H1 (cell line): ENCODE results near the gene NRXN3. TPM values are rescaled to one million over a fixed set of nuclear protein-coding genes. Genes with fewer than 3 reads are reported as not detected.

Experiments
- CTCF ChIA-PET: fragments of 300-600 bp; sonication (Branson Sonifier 250); formaldehyde crosslinking; loops from one replicate; lab custom pipeline; 2021; ENCODE audit not compliant: partially characterized antibody; lab: Charles Lee
- POLR2A ChIA-PET: fragments of 300-600 bp; sonication (Branson Sonifier 250); formaldehyde crosslinking; loops from one replicate; lab custom pipeline; 2021; ENCODE audit warnings: inconsistent platforms; ENCODE audit not compliant: partially characterized antibody; lab: Charles Lee
- DNase-seq, 2 experiments: peaks; one replicate each; pipeline versions ENCODE4 v3.0.0 to v3.0.0-alpha.2; 2010 to 2022; ENCODE audit warnings: low spot score in 2 of 2, low read depth in 1 of 2, mixed read lengths in 1 of 2
- FAIRE-seq: peaks from 2 replicates; lab custom pipeline; 2011; peaks lifted over from hg19 to GRCh38; lab: Jason Lieb, UNC
- H2AFZ ChIP-seq: 2 replicates; pipeline ENCODE4 v1.8.1; 2012; ENCODE audit warnings: low read length, inconsistent platforms
- H2AK5ac ChIP-seq: 2 replicates; pipeline ENCODE4 v1.6.1; 2013; ENCODE audit warnings: low read depth, low read length
- H2BK120ac ChIP-seq: replicated peaks from 2 replicates; pipeline ENCODE3; 2013; ENCODE audit warnings: low read depth, low read length, inconsistent platforms
- H2BK12ac ChIP-seq: 2 replicates; pipeline ENCODE4 v1.6.1; 2013; ENCODE audit warnings: low read depth, low read length
- H2BK15ac ChIP-seq: 2 replicates; pipeline ENCODE4 v1.6.1; 2013; ENCODE audit warnings: low read length
- H2BK20ac ChIP-seq: 2 replicates; pipeline ENCODE4 v1.6.1; 2013; ENCODE audit warnings: low read length
- H2BK5ac ChIP-seq: 2 replicates; pipeline ENCODE4 v1.6.1; 2013; ENCODE audit warnings: low read depth, low read length
- H3K14ac ChIP-seq: 2 replicates; pipeline ENCODE4 v1.6.1; 2013; ENCODE audit warnings: inconsistent platforms; ENCODE audit not compliant: insufficient read length
- H3K18ac ChIP-seq: 2 replicates; pipeline ENCODE4 v1.6.1; 2013; ENCODE audit warnings: low read length; ENCODE audit errors: extremely low read depth
- H3K23ac ChIP-seq: 2 replicates; pipeline ENCODE4 v1.6.1; 2013; ENCODE audit warnings: inconsistent platforms; ENCODE audit not compliant: insufficient read length
- H3K23me2 ChIP-seq: 2 replicates; pipeline ENCODE4 v1.6.1; 2013; ENCODE audit warnings: low read depth, low read length
- H3K27ac ChIP-seq: 2 replicates; pipeline ENCODE4 v1.6.1; 2011; ENCODE audit warnings: low read depth, low read length, inconsistent platforms
- H3K27me3 ChIP-seq, 4 experiments: replicated peaks in 1 of 4; 1 replicate in 1 of 4; 2 replicates in 3 of 4; pipeline versions ENCODE4 v1.6.1 to v1.8.1; 2011 to 2013; ENCODE audit warnings: low read length in 3 of 4, mild to moderate bottlenecking in 3 of 4, inconsistent platforms in 2 of 4, mixed read lengths in 2 of 4, moderate library complexity in 1 of 4; ENCODE audit not compliant: control insufficient read depth in 3 of 4, insufficient read depth in 3 of 4; ENCODE audit errors: extremely low read depth in 1 of 4
- H3K36me3 ChIP-seq, 4 experiments: 2 replicates each; pipeline versions ENCODE4 v1.6.1 to v1.8.1; 2011 to 2013; ENCODE audit warnings: mild to moderate bottlenecking in 4 of 4, low read length in 3 of 4, moderate library complexity in 2 of 4, control low read depth in 1 of 4, inconsistent platforms in 1 of 4; ENCODE audit not compliant: insufficient read depth in 4 of 4, control insufficient read depth in 2 of 4
- H3K4ac ChIP-seq: replicated peaks from 2 replicates; pipeline ENCODE3; 2013; ENCODE audit warnings: low read length, low read depth, mixed read lengths, inconsistent platforms; ENCODE audit not compliant: insufficient read length
- H3K4me1 ChIP-seq, 4 experiments: replicated peaks in 1 of 4; 1 replicate in 1 of 4; 2 replicates in 3 of 4; pipeline versions ENCODE4 v1.6.1 to v1.8.1; 2011 to 2013; ENCODE audit warnings: low read length in 3 of 4, inconsistent platforms in 2 of 4, mixed read lengths in 1 of 4; ENCODE audit not compliant: insufficient read depth in 4 of 4, control insufficient read depth in 3 of 4
- H3K4me2 ChIP-seq, 2 experiments: 2 replicates each; pipeline versions ENCODE4 v1.6.1 to v1.8.1; 2011 to 2013; ENCODE audit warnings: low read depth in 2 of 2, low read length in 2 of 2, control low read depth in 1 of 2, inconsistent platforms in 1 of 2, mild to moderate bottlenecking in 1 of 2; ENCODE audit not compliant: insufficient read depth in 1 of 2
- H3K4me3 ChIP-seq, 4 experiments: fragments of 200-600, 300-600 bp in 1 of 4; sonication (generic), shearing (Covaris generic), sonication (Bioruptor Twin) in 1 of 4; 2 replicates each; pipeline versions ENCODE4 v1.5.1 to v1.8.1; 2011 to 2016; ENCODE audit warnings: low read length in 4 of 4, low read depth in 3 of 4, control low read depth in 2 of 4, inconsistent platforms in 2 of 4, mild to moderate bottlenecking in 2 of 4, mixed read lengths in 1 of 4, moderate library complexity in 1 of 4; ENCODE audit not compliant: insufficient read depth in 2 of 4; ENCODE audit errors: extremely low read depth in 1 of 4
- H3K56ac ChIP-seq: replicated peaks from 2 replicates; pipeline ENCODE3; 2013; ENCODE audit warnings: low read depth, mild to moderate bottlenecking, mixed read lengths, low read length, inconsistent platforms; ENCODE audit not compliant: insufficient read length
- H3K79me1 ChIP-seq: 2 replicates; pipeline ENCODE4 v1.6.1; 2013; ENCODE audit warnings: low read depth, low read length, control low read depth
- H3K79me2 ChIP-seq, 2 experiments: 2 replicates each; pipeline versions ENCODE4 v1.6.1 to v1.8.1; 2012 to 2013; ENCODE audit warnings: low read length in 2 of 2, mild to moderate bottlenecking in 2 of 2, inconsistent platforms in 1 of 2; ENCODE audit not compliant: insufficient read depth in 2 of 2, control insufficient read depth in 1 of 2
- H3K9ac ChIP-seq, 4 experiments: replicated peaks in 1 of 4; 1 replicate in 1 of 4; 2 replicates in 3 of 4; pipeline versions ENCODE4 v1.6.1 to v1.8.1; 2011 to 2013; ENCODE audit warnings: low read depth in 3 of 4, low read length in 3 of 4, control low read depth in 2 of 4, mild to moderate bottlenecking in 2 of 4, moderate library complexity in 2 of 4, inconsistent platforms in 1 of 4; ENCODE audit errors: extremely low read depth in 1 of 4
- H3K9me3 ChIP-seq, 2 experiments: 2 replicates each; pipeline versions ENCODE4 v1.6.1 to v1.8.1; 2012 to 2013; ENCODE audit warnings: mild to moderate bottlenecking in 2 of 2, moderate library complexity in 2 of 2, control low read depth in 1 of 2, inconsistent platforms in 1 of 2, low read depth in 1 of 2, low read length in 1 of 2, mixed read lengths in 1 of 2; ENCODE audit not compliant: insufficient read depth in 2 of 2
- H4K20me1 ChIP-seq, 2 experiments: replicated peaks in 1 of 2; 2 replicates each; pipeline versions ENCODE3 to v1.8.1; 2011 to 2013; ENCODE audit warnings: inconsistent platforms in 2 of 2, low read length in 2 of 2, mild to moderate bottlenecking in 1 of 2; ENCODE audit not compliant: insufficient read depth in 2 of 2, control insufficient read depth in 1 of 2
- H4K5ac ChIP-seq: 2 replicates; pipeline ENCODE4 v1.6.1; 2013; ENCODE audit warnings: low read length, low read depth, mixed read lengths, inconsistent platforms; ENCODE audit not compliant: insufficient read length
- H4K8ac ChIP-seq: 2 replicates; pipeline ENCODE4 v1.8.0; 2013; ENCODE audit warnings: mild to moderate bottlenecking, moderate library complexity, low read length, inconsistent platforms; ENCODE audit not compliant: insufficient read depth; ENCODE audit errors: extremely low read depth
- H4K91ac ChIP-seq: replicated peaks from 2 replicates; pipeline ENCODE3; 2013; ENCODE audit warnings: low read length, mixed read lengths, inconsistent platforms; ENCODE audit not compliant: insufficient read length
- BCL11A ChIP-seq, 2 experiments: IDR thresholded peaks; one replicate each; pipeline ENCODE4 v1.6.1; 2011; ENCODE audit warnings: low read depth in 2 of 2, low read length in 2 of 2, mild to moderate bottlenecking in 2 of 2
- CHD2 ChIP-seq: IDR thresholded peaks from 2 replicates; pipeline ENCODE4 v1.6.1; 2012; ENCODE audit warnings: low read length, improper control_type of control experiment
- GTF2F1 ChIP-seq: IDR thresholded peaks from 2 replicates; pipeline ENCODE4 v1.6.1; 2012; ENCODE audit warnings: low read depth, low read length, improper control_type of control experiment, borderline replicate concordance
- NRF1 ChIP-seq: IDR thresholded peaks from 2 replicates; pipeline ENCODE4 v1.6.1; 2011; ENCODE audit warnings: mild to moderate bottlenecking, low read depth, low read length, improper control_type of control experiment
- PHF8 ChIP-seq: fragments of 200-600 bp; sonication (generic); conservative IDR thresholded peaks from 2 replicates; pipeline ENCODE4 v1.7.1; 2012; ENCODE audit warnings: low read depth, mild to moderate bottlenecking, inconsistent platforms, low read length, moderate library complexity
- POLR2AphosphoS5 ChIP-seq: IDR thresholded peaks from 2 replicates; pipeline ENCODE4 v1.6.1; 2011; ENCODE audit warnings: low read depth, low read length
- RXRA ChIP-seq: IDR thresholded peaks from 2 replicates; pipeline ENCODE4 v1.6.1; 2011; ENCODE audit warnings: low read depth, mild to moderate bottlenecking, low read length, moderate library complexity; ENCODE audit not compliant: insufficient read depth
- SIN3A ChIP-seq, 2 experiments: IDR thresholded peaks in 1 of 2; conservative IDR thresholded peaks in 1 of 2; 2 replicates each; pipeline ENCODE4 v1.6.1; 2011 to 2012; ENCODE audit warnings: low read length in 2 of 2, improper control_type of control experiment in 1 of 2, low read depth in 1 of 2, mild to moderate bottlenecking in 1 of 2
- SIX5 ChIP-seq: IDR thresholded peaks from 2 replicates; pipeline ENCODE4 v1.6.1; 2011; ENCODE audit warnings: mild to moderate bottlenecking, low read depth, low read length
- SP4 ChIP-seq: IDR thresholded peaks from 2 replicates; pipeline ENCODE4 v1.6.1; 2012; ENCODE audit warnings: low read length, inconsistent platforms
- SRF ChIP-seq: IDR thresholded peaks from 2 replicates; pipeline ENCODE4 v1.6.1; 2011; ENCODE audit warnings: mild to moderate bottlenecking, low read depth, low read length, moderate library complexity
- TEAD4 ChIP-seq: IDR thresholded peaks from 2 replicates; pipeline ENCODE4 v1.6.1; 2012; ENCODE audit warnings: low read depth, low read length, inconsistent platforms, mixed read lengths
- WGBS, 2 experiments: shearing (Covaris generic) in 1 of 2; methylation state at CpG; one replicate each; pipeline versions ENCODE4 v1.1.6 to v1.1.7; 2013 to 2015; ENCODE audit warnings: low lambda C conversion rate in 2 of 2, mixed read lengths in 2 of 2, inconsistent platforms in 1 of 2, low coverage in 1 of 2, missing lambda C conversion rate in 1 of 2; ENCODE audit not compliant: insufficient replicate concordance in 2 of 2, insufficient coverage in 1 of 2, insufficient read length in 1 of 2; ENCODE audit errors: extremely low coverage in 1 of 2, missing lambda C conversion rate in 1 of 2; 5-methylcytosine and 5-hydroxymethylcytosine counted together
- polyA plus RNA-seq, 7 experiments: library from polyadenylated mRNA; depleted of rRNA in 3 of 7; stranded (reverse) in 5 of 7; unstranded in 2 of 7; fragments of >200 nt in 5 of 7; fragments of 200-250 nt in 2 of 7; gene quantifications; 1 replicate in 5 of 7; 2 replicates in 1 of 7; 4 replicates in 1 of 7; pipeline versions ENCODE4 v1.2.1 to v1.2.3, GENCODE V29; 2011 to 2013; ENCODE audit warnings: missing spikeins in 2 of 7, mixed read lengths in 2 of 7
- total RNA-seq: library from RNA; stranded (reverse); fragmentation: NEBNext Ultra II Directional; extraction: Animal tissue kit (Norgen Biotek cat#: 25700); gene quantifications from 2 replicates; pipeline ENCODE4 v1.2.1, GENCODE V29; 2021
- TF ChIP-seq, protein P1 (sequence below): IDR thresholded peaks from 2 replicates; pipeline ENCODE4 v1.6.1; 2012; ENCODE audit warnings: inconsistent platforms

Gene NRXN3
- total and polyA plus RNA-seq, 2 of the 8 experiments (the other 6 are each of a cell fraction or from before 2014, with no cell fraction given), result 2.6 to 4.1 TPM

DNA sequence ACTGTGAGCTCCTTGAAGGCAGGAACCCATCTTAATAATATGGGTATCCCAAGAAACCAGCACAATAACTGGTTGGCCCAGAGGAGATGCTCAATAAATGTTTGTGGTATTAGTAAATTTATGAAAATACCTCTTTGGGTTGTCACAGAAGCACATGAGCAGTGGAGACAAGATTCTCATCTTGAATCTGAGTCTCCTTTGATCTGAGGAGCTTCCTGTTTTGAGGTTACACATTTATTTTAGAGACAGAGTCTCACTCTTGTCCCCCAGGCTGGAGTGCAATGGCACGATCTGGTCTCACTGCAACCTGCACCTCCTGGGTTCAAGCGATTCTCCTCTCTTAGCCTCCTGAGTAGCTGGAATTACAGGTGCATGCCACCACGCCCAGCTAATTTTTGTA lies 247.4 kb downstream of the NRXN3 start:
- H2BK120ac ChIP-seq, result no peak overlapping the region
- H4K20me1 ChIP-seq, result no peaks in the 10 kb centered on the region
- H3K23me2 ChIP-seq, result no peaks in the 10 kb centered on the region
- no peak overlapping the region for H2BK20ac ChIP-seq
- H4K5ac ChIP-seq, result no peak overlapping the region
- H3K14ac ChIP-seq, result no peak overlapping the region
- no peak overlapping the region for H3K4me2 ChIP-seq
- ChIA-PET CTCF (interaction anchor here (1.2 kb wide), 1 partner anchor 14 kb away, joined by 3 read pairs; no protein-coding TSS in a partner anchor), POLR2A (no interaction called here)
- WGBS, 2 experiments, result 92% methylated on average over 3 of the region's 3 CpGs; no CpG with 5 or more reads in 1 of the 2 experiments
- H3K56ac ChIP-seq, result no peak overlapping the region
- no peaks in the 10 kb centered on the region for H3K27me3 ChIP-seq
- H2BK15ac ChIP-seq, result no peak overlapping the region
- no peaks in the 10 kb centered on the region for H3K9me3 ChIP-seq
- H3K4me3 ChIP-seq, result no peak overlapping the region
- no peak overlapping the region for H2BK5ac ChIP-seq
- no peak overlapping the region for H2BK12ac ChIP-seq
- H3K9ac ChIP-seq, result no peak overlapping the region
- FAIRE-seq (no peak), DNase-seq (no peak)
- no peaks in the 10 kb centered on the region for H3K79me2 ChIP-seq
- H3K4ac ChIP-seq, result no peak overlapping the region
- H3K18ac ChIP-seq, result no peak overlapping the region
- no peak overlapping the region for H4K91ac ChIP-seq
- H3K79me1 ChIP-seq, result no peaks in the 10 kb centered on the region
- no peak overlapping the region for H2AK5ac ChIP-seq
- no peaks in the 10 kb centered on the region; a peak in 1 of 7 replicates for H3K4me1 ChIP-seq
- H3K36me3 ChIP-seq, result no peaks in the 10 kb centered on the region
- no peak overlapping the region for H3K23ac ChIP-seq
- no peak overlapping the region for H2AFZ ChIP-seq
- no peak overlapping the region for H4K8ac ChIP-seq
- no peak overlapping the region for H3K27ac ChIP-seq
- TF ChIP-seq SP4 (no peak), SIX5 (no peak), PHF8 (no peak), GTF2F1 (no peak), SRF (no peak), NRF1 (no peak), RXRA (no peak), BCL11A (IDR thresholded peaks at IDR 0.05; ENCODE audit: low read depth in 2 of 2, low read length in 2 of 2) (no peak), SIN3A (conservative IDR thresholded peaks at IDR 0.05 in 1 of 2, IDR thresholded peaks at IDR 0.05 in 1 of 2; ENCODE audit: low read depth in 1 of 2, low read length in 2 of 2) (no peak), TEAD4 (no peak), CHD2 (no peak), POLR2AphosphoS5 (no peak)
- TF ChIP-seq, protein P1, sequence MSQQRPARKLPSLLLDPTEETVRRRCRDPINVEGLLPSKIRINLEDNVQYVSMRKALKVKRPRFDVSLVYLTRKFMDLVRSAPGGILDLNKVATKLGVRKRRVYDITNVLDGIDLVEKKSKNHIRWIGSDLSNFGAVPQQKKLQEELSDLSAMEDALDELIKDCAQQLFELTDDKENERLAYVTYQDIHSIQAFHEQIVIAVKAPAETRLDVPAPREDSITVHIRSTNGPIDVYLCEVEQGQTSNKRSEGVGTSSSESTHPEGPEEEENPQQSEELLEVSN, result no peak
